HG02571 (cell line): ENCODE measurements around the gene GABRG3.

ENCODE experiments used
- ATAC-seq: cut with Tn5 transposase; IDR thresholded peaks from one replicate; pipeline ENCODE4 v1.9.1; 2021; ENCODE audit warnings: mild to moderate bottlenecking, moderate library complexity; ENCODE audit not compliant: unreplicated experiment

Gene GABRG3

DNA sequence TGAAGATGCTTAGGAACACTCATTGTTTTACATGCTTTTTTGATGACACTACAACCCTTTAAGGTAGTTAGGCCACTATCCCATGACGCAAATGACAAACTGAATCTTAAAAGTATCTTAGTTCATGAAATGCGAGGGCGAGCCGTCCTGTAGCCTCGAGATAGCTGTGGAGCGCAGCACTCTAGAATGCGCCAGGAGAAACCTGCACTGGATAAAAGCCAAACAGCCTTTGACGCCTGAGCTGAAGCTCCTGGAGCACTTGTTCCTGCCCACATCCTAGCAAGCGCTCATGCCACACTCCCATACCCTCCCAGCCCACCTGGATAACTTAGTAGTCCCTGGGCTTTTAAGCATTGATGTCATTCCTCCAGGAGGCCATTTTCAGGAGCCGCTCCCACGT lies 516.9 kb downstream of the GABRG3 start:
- ATAC-seq, result no peak

GRCh38 chr15:27490867-27491595 lies 520.0 kb downstream of the GABRG3 start:
- no peak for ATAC-seq

- no peak for ATAC-seq
Measured at GRCh38 chr15:27491666-27492621, 521.0 kb downstream of the GABRG3 start.

- no peak for ATAC-seq
Measured at GRCh38 chr15:27495963-27496459, 525.0 kb downstream of the GABRG3 start.

- no peak for ATAC-seq
Measured at GRCh38 chr15:27498700-27499099, 527.7 kb downstream of the GABRG3 start.

DNA sequence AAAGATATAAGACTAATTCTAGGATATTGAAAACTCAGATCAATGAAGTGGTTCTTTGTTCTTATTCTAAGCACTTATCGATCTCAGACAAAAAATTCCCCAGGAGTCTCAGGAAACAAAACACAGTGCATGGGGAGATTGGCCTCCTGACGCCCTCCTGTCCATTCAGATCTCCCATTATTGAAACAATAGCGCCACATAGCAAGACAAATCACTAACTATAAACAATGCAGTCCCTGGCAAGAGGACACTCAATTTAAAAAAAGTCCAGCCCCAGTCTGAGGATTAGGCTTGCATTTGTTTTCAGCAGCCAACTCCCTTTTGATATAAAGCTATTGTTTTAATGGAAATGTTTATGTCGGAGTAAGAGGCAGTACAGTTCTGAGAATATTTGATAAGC lies 528.2 kb downstream of the GABRG3 start:
- ATAC-seq, result no peak

- ATAC-seq, result no peak
Measured at GRCh38 chr15:27499719-27500118, 528.7 kb downstream of the GABRG3 start.

DNA sequence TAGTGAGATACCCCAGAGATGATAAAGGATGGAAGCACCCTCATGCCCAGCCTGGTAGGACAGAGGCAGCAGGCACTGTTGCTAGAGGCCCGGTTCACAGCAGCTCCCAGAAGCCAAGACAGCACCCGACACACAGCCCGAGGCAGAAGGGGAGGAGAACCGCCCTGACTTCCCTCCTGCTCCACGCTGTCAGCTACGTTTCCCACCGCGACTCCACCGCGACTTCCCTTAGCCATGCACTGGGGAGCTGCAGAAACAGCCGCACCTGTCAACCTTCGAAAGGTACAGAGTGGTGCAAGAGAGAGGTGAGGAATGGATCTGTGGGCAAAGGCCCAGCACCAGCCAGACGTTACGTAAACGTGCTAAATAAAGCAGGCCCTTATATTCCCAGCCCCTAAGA lies 529.2 kb downstream of the GABRG3 start:
- no peak for ATAC-seq

DNA sequence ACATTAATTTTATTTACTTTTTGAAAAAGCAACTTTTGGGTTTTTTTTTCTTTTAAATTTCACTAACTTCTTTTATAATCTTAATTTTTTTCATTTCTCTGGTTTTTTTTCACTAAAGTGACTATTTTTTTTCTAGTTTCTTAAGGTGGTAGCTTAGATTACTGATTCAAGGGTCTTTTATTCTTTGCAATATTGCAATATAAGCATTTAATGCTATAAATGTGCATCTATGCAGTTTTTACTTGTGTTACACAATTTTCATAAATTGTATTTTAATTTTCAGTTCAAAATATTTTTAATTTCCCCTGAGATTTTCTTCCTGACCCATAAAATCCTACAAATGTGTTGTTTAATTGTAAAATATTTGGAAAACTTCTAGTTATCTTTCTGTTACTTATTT lies 535.8 kb downstream of the GABRG3 start:
- no peak for ATAC-seq

DNA sequence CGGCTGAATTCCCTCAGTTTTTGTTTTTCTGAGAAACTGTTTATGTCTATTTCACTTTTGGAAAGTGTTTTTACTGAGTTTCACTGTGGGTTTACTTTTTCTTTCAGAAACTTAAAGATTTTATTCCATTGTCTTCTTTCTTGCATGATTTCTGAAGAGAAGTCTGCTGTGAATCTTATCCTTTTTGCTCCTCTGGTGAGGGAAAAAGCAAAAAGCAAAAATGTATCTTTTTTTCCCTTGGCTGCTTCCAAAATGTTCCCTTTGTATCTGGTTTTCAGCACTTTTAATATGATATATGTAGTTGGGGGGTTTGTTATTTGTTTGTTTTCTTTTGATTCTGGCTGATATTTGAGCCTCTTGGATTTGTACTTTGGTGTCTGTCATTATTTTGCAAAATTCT lies 538.0 kb downstream of the GABRG3 start:
- ATAC-seq, result no peak

DNA sequence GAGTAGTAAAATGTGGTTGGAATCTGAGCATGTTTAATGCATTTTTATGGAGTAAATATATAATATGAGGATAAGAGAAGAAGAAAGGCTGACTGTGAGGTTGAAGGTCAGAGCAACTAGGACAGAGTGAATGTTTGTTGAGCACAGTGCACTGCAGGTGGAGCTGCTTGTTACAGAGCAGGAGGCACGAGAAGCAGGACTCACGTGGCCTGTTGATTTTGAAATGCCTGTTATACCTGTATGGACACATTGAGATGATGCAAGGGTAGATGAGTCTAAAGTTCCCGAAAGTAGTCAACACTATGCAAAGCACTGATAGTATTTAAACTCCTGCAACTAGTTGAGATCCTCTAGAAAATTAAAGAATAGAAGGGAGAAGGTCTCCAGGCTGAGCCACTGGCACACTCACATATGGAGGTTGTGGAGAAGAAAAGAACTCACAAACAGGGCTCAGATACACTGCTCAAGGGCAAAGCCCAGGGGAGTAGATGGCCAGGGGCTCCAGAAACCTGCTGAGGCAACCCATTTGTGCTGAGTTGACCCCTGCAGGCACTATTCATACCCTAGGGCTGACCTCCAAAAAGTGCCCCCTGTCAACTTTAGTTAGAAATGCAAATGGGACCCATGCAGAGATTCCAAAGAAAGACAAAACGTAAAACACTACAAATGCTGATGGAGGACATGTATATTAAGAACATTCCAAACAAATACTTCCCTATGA lies 541.5 kb downstream of the GABRG3 start:
- ATAC-seq, result no peak

GRCh38 chr15:27514526-27514925 lies 543.5 kb downstream of the GABRG3 start:
- no peak for ATAC-seq

GRCh38 chr15:27527490-27528067 lies 556.6 kb downstream of the GABRG3 start:
- ATAC-seq, result no peak

DNA sequence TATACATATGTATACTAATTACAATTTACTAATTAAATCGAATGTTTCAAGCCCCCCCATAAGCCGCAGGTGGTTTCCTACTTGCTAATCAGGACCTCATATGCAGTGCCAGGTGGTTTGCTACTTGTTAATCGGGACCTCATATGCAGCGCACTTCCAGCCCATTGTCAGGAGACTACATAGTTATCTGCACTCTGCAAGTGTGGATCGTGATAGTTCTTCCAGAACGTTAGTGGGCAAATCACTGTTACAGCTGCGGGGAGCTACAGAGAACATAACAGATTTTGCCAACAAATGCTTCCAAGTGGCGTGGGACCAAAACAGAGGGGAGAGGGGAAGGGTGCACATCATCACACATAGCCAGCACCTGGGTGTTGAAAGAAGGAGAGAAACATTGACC lies 558.4 kb downstream of the GABRG3 start:
- ATAC-seq, result no peak

GRCh38 chr15:27530994-27531393 lies 560.0 kb downstream of the GABRG3 start:
- no peak for ATAC-seq

DNA sequence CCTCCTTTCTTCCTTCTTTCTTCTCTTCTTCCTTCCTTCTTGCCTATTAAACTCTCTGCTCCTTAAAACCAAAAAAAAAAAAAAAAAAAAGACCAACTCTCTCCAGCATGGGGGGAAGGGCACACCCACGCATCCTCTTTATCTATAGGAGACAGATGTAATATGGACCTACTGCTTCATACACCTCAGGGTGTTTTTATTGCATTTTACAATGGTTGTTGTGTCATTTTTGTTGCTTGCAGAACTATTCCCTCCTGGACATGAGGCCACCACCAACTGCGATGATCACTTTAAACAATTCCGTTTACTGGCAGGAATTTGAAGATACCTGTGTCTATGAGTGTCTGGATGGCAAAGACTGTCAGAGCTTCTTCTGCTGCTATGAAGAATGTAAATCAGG lies 561.4 kb downstream of the GABRG3 start:
- ATAC-seq, result no peak

GRCh38 chr15:27535445-27536129 lies 564.6 kb downstream of the GABRG3 start:
- ATAC-seq, result no peak

GRCh38 chr15:27538325-27538724 lies 567.3 kb downstream of the GABRG3 start:
- no peak for ATAC-seq

DNA sequence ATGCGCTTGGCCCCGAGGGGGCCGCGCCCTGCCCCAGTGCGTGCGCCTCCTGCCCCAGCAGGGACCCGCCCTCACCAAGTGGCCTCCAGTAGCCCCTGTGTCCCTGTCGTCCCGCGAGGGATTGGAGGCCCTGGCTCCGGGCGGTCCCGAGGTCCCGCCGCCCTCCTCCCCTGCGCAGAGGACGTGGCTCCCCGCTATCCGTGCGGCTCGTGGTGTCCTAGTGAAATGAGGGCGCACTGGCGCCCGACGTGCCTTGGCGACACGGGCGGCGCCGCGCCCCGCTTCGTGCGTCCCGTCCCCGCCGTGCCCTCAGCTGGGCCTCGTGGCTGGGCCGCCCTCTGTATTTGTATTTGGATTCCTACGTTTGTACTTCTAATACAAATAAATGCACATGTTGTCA lies 570.6 kb downstream of the GABRG3 start:
- ATAC-seq, result no peak

DNA sequence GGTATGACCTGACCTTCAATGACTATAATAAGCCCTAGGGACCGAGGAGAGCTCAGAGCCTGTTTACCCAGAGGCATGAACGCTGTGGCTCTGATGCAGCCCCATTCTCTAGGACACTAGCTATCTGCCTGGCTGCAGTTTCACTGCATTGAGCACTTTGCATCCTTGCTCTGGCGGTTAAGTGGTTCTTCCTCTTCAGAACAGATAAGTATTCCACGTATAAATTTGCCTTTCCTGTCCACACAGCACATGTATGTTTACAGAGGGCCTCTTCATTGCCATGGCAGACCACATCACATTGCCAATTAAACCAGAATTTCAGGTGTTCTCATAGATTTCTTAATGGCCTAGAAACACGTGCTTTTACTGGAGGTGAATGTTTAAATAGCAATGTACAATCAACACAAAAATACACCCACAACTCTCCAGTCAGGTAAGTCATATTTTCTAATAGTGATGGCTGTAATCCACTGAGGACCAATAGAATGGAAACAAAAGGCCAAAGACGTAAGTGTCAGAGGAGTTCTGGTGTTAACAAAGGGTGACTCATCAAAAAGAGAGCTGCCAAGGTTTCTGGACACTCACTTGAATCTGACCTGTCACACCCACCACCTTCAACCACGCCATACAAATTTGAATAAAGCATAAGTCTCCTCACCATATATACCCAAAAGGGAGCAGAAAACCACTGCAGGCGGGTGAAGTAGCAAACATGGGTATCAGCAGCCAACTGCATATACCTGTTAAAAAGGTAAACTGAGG lies 574.7 kb downstream of the GABRG3 start:
- ATAC-seq, result no peak
